HG03039 (cell line): ENCODE measurements around the gene PARL.
"Not testable (repeated sequence)": the region's sequence is repeated elsewhere in the genome, so short reads cannot be mapped to it uniquely, and the experiment has no call there.

Source experiments
- ATAC-seq: cut with Tn5 transposase; IDR thresholded peaks from one replicate; pipeline ENCODE4 v1.9.1; 2021; ENCODE audit warnings: mild to moderate bottlenecking, moderate library complexity; ENCODE audit not compliant: unreplicated experiment

The PARL gene

GRCh38 chr3:183792976-183793375 lies 91.7 kb downstream of the PARL start:
- no peak for ATAC-seq

- no peak for ATAC-seq
Measured at GRCh38 chr3:183790700-183791099, 94.0 kb downstream of the PARL start.

DNA sequence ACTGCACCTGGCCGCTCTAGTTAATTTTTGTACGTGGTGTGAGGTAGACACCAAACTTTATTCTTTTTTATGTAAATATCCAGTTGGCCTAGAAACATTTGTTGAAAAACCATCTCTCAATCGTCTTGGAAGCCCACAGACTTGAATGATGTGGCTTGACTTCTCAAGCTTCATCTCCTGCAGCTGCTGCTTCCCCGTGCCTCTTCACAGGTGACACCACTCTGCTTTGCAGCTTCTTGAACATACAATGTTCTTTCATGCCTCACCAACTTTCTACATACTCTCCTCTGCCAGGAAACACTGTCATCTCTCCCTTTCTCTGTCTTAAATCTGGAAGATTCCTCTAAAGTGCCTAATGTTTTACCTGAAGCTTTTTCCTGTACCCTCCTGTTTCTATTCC lies 94.9 kb downstream of the PARL start:
- no peak for ATAC-seq

DNA sequence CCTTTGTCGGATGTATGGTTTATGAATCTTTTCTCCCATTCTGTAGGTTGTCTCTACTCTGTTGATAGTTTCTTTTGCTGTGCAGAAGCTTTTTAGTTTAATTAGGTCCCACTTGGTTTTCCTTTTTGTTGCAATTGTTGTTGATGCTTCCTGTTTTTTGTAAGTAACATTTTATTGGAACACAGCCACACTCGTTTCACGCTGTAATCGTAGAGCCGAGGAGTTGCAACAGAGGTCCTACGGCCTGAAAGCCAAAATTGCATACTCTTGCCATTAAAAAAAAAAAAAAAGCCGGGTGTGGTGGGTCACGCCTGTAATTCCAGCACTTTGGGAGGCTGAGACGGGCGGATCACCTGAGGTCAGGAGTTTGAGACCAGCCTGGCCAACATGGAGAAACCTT lies 100.2 kb downstream of the PARL start:
- not testable (repeated sequence) for ATAC-seq

GRCh38 chr3:183782576-183783276 lies 102.0 kb downstream of the PARL start:
- ATAC-seq, result no peak

DNA sequence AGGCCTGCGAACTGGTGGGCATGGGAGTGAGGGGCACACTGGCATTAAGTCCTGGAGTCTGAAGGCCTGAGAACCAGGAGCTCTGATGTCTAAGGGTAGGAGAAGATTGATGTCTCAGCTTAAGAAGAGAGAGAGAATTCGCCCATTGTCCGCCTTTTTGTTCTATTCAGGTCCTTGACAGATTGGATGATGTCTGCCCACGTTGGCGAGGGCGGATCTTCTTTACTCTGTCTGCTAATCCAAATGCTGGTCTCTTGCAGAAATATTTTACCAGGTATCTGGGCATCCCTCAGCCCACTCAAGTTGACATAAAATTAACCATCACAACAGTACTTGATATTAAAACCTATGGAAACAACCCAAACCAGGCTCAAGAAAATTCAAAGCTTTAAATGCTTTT lies 103.4 kb downstream of the PARL start:
- ATAC-seq, result no peak

GRCh38 chr3:183779896-183780465 lies 104.7 kb downstream of the PARL start:
- no peak for ATAC-seq
